ENCODE measurements around the gene DHRSX.

DNA sequence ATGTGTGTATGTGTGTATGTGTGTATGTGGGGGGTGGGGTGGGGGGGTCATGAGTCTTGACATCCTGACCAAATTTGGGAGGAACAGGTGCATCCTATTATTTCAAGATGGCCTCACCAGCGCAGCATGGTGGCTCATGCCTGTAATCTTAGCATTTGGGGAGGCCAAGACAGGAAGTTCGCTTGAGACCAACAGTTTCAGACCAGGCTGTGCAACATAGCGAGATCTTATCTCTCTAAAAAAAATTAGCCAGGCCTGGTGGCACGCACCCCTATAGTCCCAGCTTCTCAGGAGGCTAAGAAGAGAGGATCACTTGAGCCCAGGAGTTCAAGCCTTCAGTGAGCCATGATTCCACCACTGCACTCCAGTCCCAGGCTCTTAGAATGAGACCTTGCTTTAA lies 47.0 kb upstream of the DHRSX start:
- TF ChIP-seq, protein P1, sequence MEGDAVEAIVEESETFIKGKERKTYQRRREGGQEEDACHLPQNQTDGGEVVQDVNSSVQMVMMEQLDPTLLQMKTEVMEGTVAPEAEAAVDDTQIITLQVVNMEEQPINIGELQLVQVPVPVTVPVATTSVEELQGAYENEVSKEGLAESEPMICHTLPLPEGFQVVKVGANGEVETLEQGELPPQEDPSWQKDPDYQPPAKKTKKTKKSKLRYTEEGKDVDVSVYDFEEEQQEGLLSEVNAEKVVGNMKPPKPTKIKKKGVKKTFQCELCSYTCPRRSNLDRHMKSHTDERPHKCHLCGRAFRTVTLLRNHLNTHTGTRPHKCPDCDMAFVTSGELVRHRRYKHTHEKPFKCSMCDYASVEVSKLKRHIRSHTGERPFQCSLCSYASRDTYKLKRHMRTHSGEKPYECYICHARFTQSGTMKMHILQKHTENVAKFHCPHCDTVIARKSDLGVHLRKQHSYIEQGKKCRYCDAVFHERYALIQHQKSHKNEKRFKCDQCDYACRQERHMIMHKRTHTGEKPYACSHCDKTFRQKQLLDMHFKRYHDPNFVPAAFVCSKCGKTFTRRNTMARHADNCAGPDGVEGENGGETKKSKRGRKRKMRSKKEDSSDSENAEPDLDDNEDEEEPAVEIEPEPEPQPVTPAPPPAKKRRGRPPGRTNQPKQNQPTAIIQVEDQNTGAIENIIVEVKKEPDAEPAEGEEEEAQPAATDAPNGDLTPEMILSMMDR (IDR thresholded peaks at IDR 0.05): no peak
- TF ChIP-seq POLR2A (IDR thresholded peaks at IDR 0.05): no peak
